ENCODE data around the gene EEF1AKMT1. TPM values are rescaled to one million over a fixed set of nuclear protein-coding genes. Genes with fewer than 3 reads are reported as not detected.

The EEF1AKMT1 gene
- total RNA-seq, 1 experiment from 2014 or later: 9.8 TPM

GRCh38 chr13:20708216-20708615, 65.5 kb downstream of the EEF1AKMT1 start:
- RAD21 ChIA-PET (ENCODE audit: low non-redundant PET in 1 of 2, low total read pairs in 2 of 2, uncharacterized antibody in 2 of 2, unreplicated experiment in 2 of 2): no interaction called here

More at GRCh38 chr13:20708216-20708615, 65.5 kb downstream of the EEF1AKMT1 start:
- POLR2A ChIA-PET: no interaction called here
- no TSS peak for BruUV-seq (replicated peaks)
- Histone ChIP-seq H3K4me3 (replicated peaks in 1 of 2; ENCODE audit: low read depth in 1 of 2, low read length in 2 of 2) (no peak overlapping the region), H3K9me3 (ENCODE audit: control insufficient read depth in 1 of 2, insufficient read depth in 1 of 2, low read depth in 1 of 2, low read length in 2 of 2) (no peaks in the 10 kb centered on the region), H4K20me1 (ENCODE audit: insufficient read depth) (no peaks in the 10 kb centered on the region), H3K9me2 (ENCODE audit: insufficient read depth) (no peaks in the 10 kb centered on the region), H2AFZ (ENCODE audit: low read depth, low read length, poor library complexity, severe bottlenecking) (no peak overlapping the region), H3K4me2 (ENCODE audit: low read length) (no peak overlapping the region), H3K4me1 (ENCODE audit: control insufficient read depth in 1 of 2, insufficient read depth in 2 of 2, low read length in 2 of 2) (peaks cover 1 to 21% of the 10 kb centered on the region in 2 experiments; a peak in 3 of 4 replicates), H3K27me3 (ENCODE audit: insufficient read depth, low read length) (no peaks in the 10 kb centered on the region), H3K9ac (ENCODE audit: low read length) (no peak overlapping the region), H3K27ac (ENCODE audit: low read depth, low read length) (no peak overlapping the region), H3K79me2 (ENCODE audit: insufficient read depth, low read length) (no peaks in the 10 kb centered on the region), H3K36me3 (ENCODE audit: control insufficient read depth in 1 of 2, insufficient read depth in 2 of 2, low read length in 2 of 2) (no peaks in the 10 kb centered on the region)
- ATAC-seq (no peak), DNase-seq (ENCODE audit: low read depth, low spot score) (no peak)
- TF ChIP-seq EGR1 (IDR thresholded peaks at IDR 0.05; ENCODE audit: low read depth) (no peak), YY1 (IDR thresholded peaks at IDR 0.05; ENCODE audit: extremely low read depth, insufficient replicate concordance, low read depth, low read length) (no peak), ELF1 (IDR thresholded peaks at IDR 0.05; ENCODE audit: borderline replicate concordance, low read depth) (no peak), EZH2 (IDR thresholded peaks at IDR 0.05) (no peak), MAX (IDR thresholded peaks at IDR 0.05) (no peak), ZBTB33 (IDR thresholded peaks at IDR 0.05; ENCODE audit: extremely low read depth, insufficient replicate concordance, low read length) (no peak)
- CTCF ChIA-PET: no interaction called here
- intact Hi-C loops (cut with micrococcal nuclease): loop anchor here (10.0 kb wide), 1 partner anchor 513 kb away; the partner anchor contains the start of gene GJB2
